RWPE2 (cell line): Measurements from ENCODE around the gene MTRFR.

Experiments used
- ATAC-seq: fragments of 200-7000 bp; cut with Tn5 transposase; 3 replicates; pipeline ENCODE4 v1.9.1; 2021; ENCODE audit warnings: low read depth
- DNase-seq: peaks from one replicate; pipeline ENCODE4 v3.0.0-alpha.2; 2020; ENCODE audit warnings: low spot score
- H3K27ac ChIP-seq: fragments of 450-650 bp; 2 replicates; pipeline ENCODE4 v1.5.1; 2017; ENCODE audit warnings: mild to moderate bottlenecking; ENCODE audit not compliant: poor library complexity, severe bottlenecking
- H3K27me3 ChIP-seq: fragments of 250-450 bp; sonication (Bioruptor Pico); 2 replicates; pipeline ENCODE4 v1.5.1; 2021; ENCODE audit warnings: mild to moderate bottlenecking, moderate library complexity; ENCODE audit not compliant: insufficient read depth, poor library complexity, severe bottlenecking
- H3K36me3 ChIP-seq: fragments of 250-450 bp; sonication (Bioruptor Pico); 2 replicates; pipeline ENCODE4 v1.5.1; 2020; ENCODE audit warnings: low read depth, mild to moderate bottlenecking, moderate library complexity
- H3K4me1 ChIP-seq: fragments of 250-450 bp; sonication (Bioruptor Pico); 2 replicates; pipeline ENCODE4 v1.5.1; 2021; ENCODE audit warnings: mild to moderate bottlenecking, moderate library complexity; ENCODE audit not compliant: insufficient read depth, poor library complexity, severe bottlenecking
- H3K4me3 ChIP-seq: fragments of 250-450 bp; sonication (Bioruptor Pico); 2 replicates; pipeline ENCODE4 v1.5.1; 2021; ENCODE audit warnings: mild to moderate bottlenecking, moderate library complexity; ENCODE audit not compliant: severe bottlenecking
- H3K9me3 ChIP-seq: fragments of 250-450 bp; sonication (Bioruptor Pico); 2 replicates; pipeline ENCODE4 v1.5.1; 2021; ENCODE audit warnings: mild to moderate bottlenecking, moderate library complexity; ENCODE audit not compliant: severe bottlenecking
- TF ChIP-seq, protein P1 (sequence below): fragments of 450-650 bp; IDR thresholded peaks from one replicate; pipeline ENCODE4 v1.5.1; 2017; ENCODE audit warnings: mild to moderate bottlenecking, moderate library complexity; ENCODE audit not compliant: poor library complexity, severe bottlenecking

MTRFR gene

DNA sequence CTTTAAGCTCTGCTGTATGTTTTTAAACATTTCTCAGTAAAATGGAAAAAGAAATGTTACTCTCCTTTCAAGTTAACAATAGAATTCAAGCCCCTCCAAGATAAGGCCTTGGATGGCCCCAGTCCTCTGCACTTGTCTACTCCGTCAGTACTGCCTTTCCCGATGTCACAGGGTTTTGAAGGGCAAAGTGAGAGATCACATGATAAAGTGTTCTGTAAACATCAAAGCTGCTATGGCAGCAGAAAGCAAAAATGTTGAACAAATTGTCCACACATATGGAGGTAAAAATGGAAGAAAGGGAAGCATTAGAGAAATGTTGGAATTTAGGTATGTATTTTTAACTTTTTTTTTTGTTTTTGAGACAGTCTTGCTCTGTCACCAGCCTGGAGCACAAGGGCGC, 71.9 kb downstream of the MTRFR start:
- Histone ChIP-seq H3K36me3 (peaks cover 87% of the 10 kb centered on the region), H3K27ac (no peak overlapping the region), H3K9me3 (no peaks in the 10 kb centered on the region), H3K4me3 (no peak overlapping the region), H3K27me3 (no peaks in the 10 kb centered on the region), H3K4me1 (no peaks in the 10 kb centered on the region)
- DNase-seq (no peak), ATAC-seq (no peak)
- TF ChIP-seq, protein P1, sequence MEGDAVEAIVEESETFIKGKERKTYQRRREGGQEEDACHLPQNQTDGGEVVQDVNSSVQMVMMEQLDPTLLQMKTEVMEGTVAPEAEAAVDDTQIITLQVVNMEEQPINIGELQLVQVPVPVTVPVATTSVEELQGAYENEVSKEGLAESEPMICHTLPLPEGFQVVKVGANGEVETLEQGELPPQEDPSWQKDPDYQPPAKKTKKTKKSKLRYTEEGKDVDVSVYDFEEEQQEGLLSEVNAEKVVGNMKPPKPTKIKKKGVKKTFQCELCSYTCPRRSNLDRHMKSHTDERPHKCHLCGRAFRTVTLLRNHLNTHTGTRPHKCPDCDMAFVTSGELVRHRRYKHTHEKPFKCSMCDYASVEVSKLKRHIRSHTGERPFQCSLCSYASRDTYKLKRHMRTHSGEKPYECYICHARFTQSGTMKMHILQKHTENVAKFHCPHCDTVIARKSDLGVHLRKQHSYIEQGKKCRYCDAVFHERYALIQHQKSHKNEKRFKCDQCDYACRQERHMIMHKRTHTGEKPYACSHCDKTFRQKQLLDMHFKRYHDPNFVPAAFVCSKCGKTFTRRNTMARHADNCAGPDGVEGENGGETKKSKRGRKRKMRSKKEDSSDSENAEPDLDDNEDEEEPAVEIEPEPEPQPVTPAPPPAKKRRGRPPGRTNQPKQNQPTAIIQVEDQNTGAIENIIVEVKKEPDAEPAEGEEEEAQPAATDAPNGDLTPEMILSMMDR, result no peak

DNA sequence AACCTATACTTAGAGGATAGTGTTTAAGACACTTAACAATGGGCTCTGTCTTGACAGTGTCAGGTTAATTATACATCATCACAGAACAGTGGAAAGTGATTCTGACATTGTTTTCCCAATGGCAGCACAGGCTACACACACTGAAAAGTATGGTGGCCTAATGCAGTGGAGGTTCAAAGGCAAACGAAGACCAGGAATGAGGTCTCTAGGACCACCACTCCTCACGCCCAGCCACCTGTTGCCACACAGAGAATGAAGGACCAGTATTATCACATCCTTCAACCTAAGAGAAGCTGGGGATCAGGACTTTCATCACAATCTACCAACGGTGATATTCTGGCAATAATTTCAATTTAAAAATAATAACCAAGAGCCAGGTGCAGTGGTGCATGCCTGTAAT, 73.0 kb downstream of the MTRFR start:
- no peaks in the 10 kb centered on the region for H3K4me1 ChIP-seq
- no peak for DNase-seq
- ATAC-seq, result no peak
- no peaks in the 10 kb centered on the region for H3K27me3 ChIP-seq
- H3K4me3 ChIP-seq, result no peak overlapping the region
- H3K27ac ChIP-seq, result no peak overlapping the region
- TF ChIP-seq, protein P1, result no peak
- H3K36me3 ChIP-seq, result peaks cover 93% of the 10 kb centered on the region
- no peaks in the 10 kb centered on the region for H3K9me3 ChIP-seq
